ENCODE measurements around the gene ABCC6.
A peak's percentile ranks its signal among the peaks of the same experiment; 100 is the strongest.
"Not testable (repeated sequence)": the region's sequence is repeated elsewhere in the genome, so short reads cannot be mapped to it uniquely, and the experiment has no call there.

Gene ABCC6

GRCh38 chr16:16150117-16150877 lies 73.0 kb downstream of the ABCC6 start:
- H3K27ac ChIP-seq (ENCODE audit: low read depth, low read length): peak overlapping the region; percentile 92
- no peaks in the 10 kb centered on the region for H3K36me3 ChIP-seq (ENCODE audit: control insufficient read depth, insufficient read depth, low read length)
- H3K27me3 ChIP-seq (ENCODE audit: control insufficient read depth, insufficient read depth, low read length): peaks cover 3% of the 10 kb centered on the region
- H3K4me1 ChIP-seq (ENCODE audit: control insufficient read depth, insufficient read depth, low read length): peaks cover 24% of the 10 kb centered on the region
- peak overlapping the region; percentile 37 for H3K4me3 ChIP-seq (ENCODE audit: low read length)
- no peak overlapping the region for H3K9ac ChIP-seq (ENCODE audit: low read length)

GRCh38 chr16:16149710-16150116 lies 73.6 kb downstream of the ABCC6 start:
- no peaks in the 10 kb centered on the region for H3K27me3 ChIP-seq (ENCODE audit: control insufficient read depth, insufficient read depth, low read length)
- H3K4me3 ChIP-seq (ENCODE audit: low read length): no peak overlapping the region
- no peak overlapping the region for H3K9ac ChIP-seq (ENCODE audit: low read length)
- peaks cover 24% of the 10 kb centered on the region for H3K4me1 ChIP-seq (ENCODE audit: control insufficient read depth, insufficient read depth, low read length)
- peak overlapping the region; percentile 92 for H3K27ac ChIP-seq (ENCODE audit: low read depth, low read length)
- H3K36me3 ChIP-seq (ENCODE audit: control insufficient read depth, insufficient read depth, low read length): no peaks in the 10 kb centered on the region

- H3K36me3 ChIP-seq (ENCODE audit: control insufficient read depth, insufficient read depth, low read length): no peaks in the 10 kb centered on the region
- no peaks in the 10 kb centered on the region for H3K27me3 ChIP-seq (ENCODE audit: control insufficient read depth, insufficient read depth, low read length)
- no peak overlapping the region for H3K4me3 ChIP-seq (ENCODE audit: low read length)
- peaks cover 24% of the 10 kb centered on the region for H3K4me1 ChIP-seq (ENCODE audit: control insufficient read depth, insufficient read depth, low read length)
- H3K27ac ChIP-seq (ENCODE audit: low read depth, low read length): peak overlapping the region; percentile 92
- no peak overlapping the region for H3K9ac ChIP-seq (ENCODE audit: low read length)
Measured at GRCh38 chr16:16148755-16149154, 74.5 kb downstream of the ABCC6 start.

- not testable (repeated sequence) for H3K27me3 ChIP-seq (ENCODE audit: control insufficient read depth, insufficient read depth, low read length); H3K4me3 ChIP-seq (ENCODE audit: low read length); H3K27ac ChIP-seq (ENCODE audit: low read depth, low read length); H3K9ac ChIP-seq (ENCODE audit: low read length); H3K36me3 ChIP-seq (ENCODE audit: control insufficient read depth, insufficient read depth, low read length)
- peaks cover 24% of the 10 kb centered on the region for H3K4me1 ChIP-seq (ENCODE audit: control insufficient read depth, insufficient read depth, low read length)
Measured at GRCh38 chr16:16148000-16148599, 75.2 kb downstream of the ABCC6 start.

- H3K27ac ChIP-seq (ENCODE audit: low read depth, low read length): no peak overlapping the region
- no peak overlapping the region for H3K9ac ChIP-seq (ENCODE audit: low read length)
- no peak overlapping the region for H3K4me3 ChIP-seq (ENCODE audit: low read length)
- peaks cover 24% of the 10 kb centered on the region for H3K4me1 ChIP-seq (ENCODE audit: control insufficient read depth, insufficient read depth, low read length)
- no peaks in the 10 kb centered on the region for H3K27me3 ChIP-seq (ENCODE audit: control insufficient read depth, insufficient read depth, low read length)
- no peaks in the 10 kb centered on the region for H3K36me3 ChIP-seq (ENCODE audit: control insufficient read depth, insufficient read depth, low read length)
Measured at GRCh38 chr16:16147316-16147999, 75.8 kb downstream of the ABCC6 start.

GRCh38 chr16:16146380-16147315 lies 76.6 kb downstream of the ABCC6 start:
- Histone ChIP-seq H3K36me3 (ENCODE audit: control insufficient read depth, insufficient read depth, low read length) (no peaks in the 10 kb centered on the region), H3K9ac (ENCODE audit: low read length) (no peak overlapping the region), H3K27ac (ENCODE audit: low read depth, low read length) (no peak overlapping the region), H3K27me3 (ENCODE audit: control insufficient read depth, insufficient read depth, low read length) (no peaks in the 10 kb centered on the region), H3K4me3 (ENCODE audit: low read length) (no peak overlapping the region), H3K4me1 (ENCODE audit: control insufficient read depth, insufficient read depth, low read length) (peaks cover 24% of the 10 kb centered on the region)

GRCh38 chr16:16145286-16145685 lies 78.0 kb downstream of the ABCC6 start:
- Histone ChIP-seq H3K4me1 (ENCODE audit: control insufficient read depth, insufficient read depth, low read length) (peaks cover 12% of the 10 kb centered on the region), H3K27ac (ENCODE audit: low read depth, low read length) (no peak overlapping the region), H3K9ac (ENCODE audit: low read length) (no peak overlapping the region)

GRCh38 chr16:16144416-16144815 lies 78.9 kb downstream of the ABCC6 start:
- Histone ChIP-seq H3K27ac (ENCODE audit: low read depth, low read length) (no peak overlapping the region), H3K36me3 (ENCODE audit: control insufficient read depth, insufficient read depth, low read length) (no peaks in the 10 kb centered on the region), H3K4me1 (ENCODE audit: control insufficient read depth, insufficient read depth, low read length) (peaks cover 7% of the 10 kb centered on the region), H3K9ac (ENCODE audit: low read length) (no peak overlapping the region), H3K4me3 (ENCODE audit: low read length) (no peak overlapping the region), H3K27me3 (ENCODE audit: control insufficient read depth, insufficient read depth, low read length) (no peaks in the 10 kb centered on the region)

More at GRCh38 chr16:16145286-16145685, 78.0 kb downstream of the ABCC6 start:
- Histone ChIP-seq H3K4me3 (ENCODE audit: low read length) (no peak overlapping the region), H3K36me3 (ENCODE audit: control insufficient read depth, insufficient read depth, low read length) (no peaks in the 10 kb centered on the region), H3K27me3 (ENCODE audit: control insufficient read depth, insufficient read depth, low read length) (no peaks in the 10 kb centered on the region)

- no peak overlapping the region for H3K27ac ChIP-seq (ENCODE audit: low read depth, low read length)
Measured at GRCh38 chr16:16143931-16144330, 79.4 kb downstream of the ABCC6 start.

GRCh38 chr16:16143038-16143763 lies 80.1 kb downstream of the ABCC6 start:
- peaks cover 5% of the 10 kb centered on the region for H3K36me3 ChIP-seq (ENCODE audit: control insufficient read depth, insufficient read depth, low read length)
- H3K4me1 ChIP-seq (ENCODE audit: control insufficient read depth, insufficient read depth, low read length): no peaks in the 10 kb centered on the region
- no peaks in the 10 kb centered on the region for H3K27me3 ChIP-seq (ENCODE audit: control insufficient read depth, insufficient read depth, low read length)
- no peak overlapping the region for H3K4me3 ChIP-seq (ENCODE audit: low read length)
- H3K27ac ChIP-seq (ENCODE audit: low read depth, low read length): no peak overlapping the region
- no peak overlapping the region for H3K9ac ChIP-seq (ENCODE audit: low read length)

More at GRCh38 chr16:16143931-16144330, 79.4 kb downstream of the ABCC6 start:
- Histone ChIP-seq H3K27me3 (ENCODE audit: control insufficient read depth, insufficient read depth, low read length) (no peaks in the 10 kb centered on the region), H3K4me1 (ENCODE audit: control insufficient read depth, insufficient read depth, low read length) (peaks cover 3% of the 10 kb centered on the region), H3K9ac (ENCODE audit: low read length) (no peak overlapping the region), H3K36me3 (ENCODE audit: control insufficient read depth, insufficient read depth, low read length) (no peaks in the 10 kb centered on the region), H3K4me3 (ENCODE audit: low read length) (no peak overlapping the region)

GRCh38 chr16:16141784-16142396 lies 81.4 kb downstream of the ABCC6 start:
- Histone ChIP-seq H3K36me3 (ENCODE audit: control insufficient read depth, insufficient read depth, low read length) (peaks cover 8% of the 10 kb centered on the region), H3K27me3 (ENCODE audit: control insufficient read depth, insufficient read depth, low read length) (no peaks in the 10 kb centered on the region), H3K4me3 (ENCODE audit: low read length) (no peak overlapping the region), H3K4me1 (ENCODE audit: control insufficient read depth, insufficient read depth, low read length) (no peaks in the 10 kb centered on the region), H3K9ac (ENCODE audit: low read length) (no peak overlapping the region), H3K27ac (ENCODE audit: low read depth, low read length) (no peak overlapping the region)

Measured in rectal smooth muscle tissue (tissue), 1 donor.